Esophagus (tissue), 2 donors: ENCODE measurements around the gene ORAI2. TPM values are rescaled to one million over a fixed set of nuclear protein-coding genes. Genes with fewer than 3 reads are reported as not detected.
A peak's percentile ranks its signal among the peaks of the same experiment; 100 is the strongest.
"Not testable (repeated sequence)": the region's sequence is repeated elsewhere in the genome, so short reads cannot be mapped to it uniquely, and the experiment has no call there.

Experiments used
- H3K27ac ChIP-seq, 2 donors: one replicate each; pipeline ENCODE4 v1.5.1; 2013; ENCODE audit warnings: low read depth in 2 of 2, mild to moderate bottlenecking in 2 of 2, inconsistent platforms in 1 of 2, low read length in 1 of 2, moderate library complexity in 1 of 2
- H3K27me3 ChIP-seq, 2 donors: one replicate each; pipeline ENCODE4 v1.6.1; 2013; ENCODE audit warnings: low read length in 2 of 2, control low read depth in 1 of 2, mild to moderate bottlenecking in 1 of 2; ENCODE audit not compliant: insufficient read depth in 2 of 2, control insufficient read depth in 1 of 2
- H3K36me3 ChIP-seq, 2 donors: one replicate each; pipeline ENCODE4 v1.6.1; 2013; ENCODE audit warnings: low read length in 1 of 2; ENCODE audit not compliant: control insufficient read depth in 2 of 2, insufficient read depth in 2 of 2
- H3K4me1 ChIP-seq, 2 donors: one replicate each; pipeline ENCODE4 v1.6.1; 2013; ENCODE audit warnings: low read length in 1 of 2; ENCODE audit not compliant: control insufficient read depth in 2 of 2, insufficient read depth in 2 of 2
- H3K4me3 ChIP-seq, 2 donors: one replicate each; pipeline ENCODE4 v1.5.1; 2013; ENCODE audit warnings: low read length in 2 of 2, mild to moderate bottlenecking in 2 of 2, low read depth in 1 of 2, moderate library complexity in 1 of 2
- H3K9me3 ChIP-seq, 2 donors: one replicate each; pipeline ENCODE4 v1.6.1; 2013; ENCODE audit warnings: mild to moderate bottlenecking in 2 of 2, low read depth in 1 of 2, low read length in 1 of 2, moderate library complexity in 1 of 2; ENCODE audit not compliant: control insufficient read depth in 2 of 2, insufficient read depth in 1 of 2
- WGBS, 2 donors: extraction: QIAGEN DNeasy Blood & Tissue Kit; methylation state at CpG; one replicate each; pipeline ENCODE4 v1.1.7; 2013; 5-methylcytosine and 5-hydroxymethylcytosine counted together
- polyA plus RNA-seq, 2 donors: library from polyadenylated mRNA; stranded (reverse); fragments of 200-250 nt; gene quantifications; one replicate each; pipeline ENCODE4 v1.2.3, GENCODE V29; 2013
- donor health status: healthy with polysubstance abuse.
- donor health status: Bipolar disorder and iron deficiency.

ORAI2 gene
- polyA plus RNA-seq, 2 donors = 0.71 to 1.4 TPM

- WGBS, 2 donors = 80 to 81% methylated on average over 23 of the region's 23 CpGs
- Histone ChIP-seq H3K4me1 (no peaks in the 10 kb centered on the region), H3K36me3 (peaks cover 0 to 27% of the 10 kb centered on the region in 2 donors), H3K27me3 (no peaks in the 10 kb centered on the region), H3K27ac (no peak overlapping the region), H3K4me3 (no peak overlapping the region), H3K9me3 (no peaks in the 10 kb centered on the region)
Measured at GRCh38 chr7:102473271-102473991, 40.1 kb downstream of the ORAI2 start.

GRCh38 chr7:102474116-102474515 lies 40.7 kb downstream of the ORAI2 start:
- peaks cover 0 to 27% of the 10 kb centered on the region in 2 donors for H3K36me3 ChIP-seq
- WGBS, 2 donors = 83 to 84% methylated on average over 9 to 11 of the region's 14 CpGs
- not testable (repeated sequence) for H3K4me1 ChIP-seq

GRCh38 chr7:102474736-102475435 lies 41.5 kb downstream of the ORAI2 start:
- H3K36me3 ChIP-seq = peaks cover 0 to 26% of the 10 kb centered on the region in 2 donors
- 76 to 83% methylated on average over 6 to 11 of the region's 19 CpGs for WGBS, 2 donors
- H3K27ac ChIP-seq, H3K4me3 ChIP-seq, H3K9me3 ChIP-seq, H3K4me1 ChIP-seq, H3K27me3 ChIP-seq: not testable (repeated sequence)

More at GRCh38 chr7:102474116-102474515, 40.7 kb downstream of the ORAI2 start:
- H3K27ac ChIP-seq, H3K9me3 ChIP-seq, H3K27me3 ChIP-seq, H3K4me3 ChIP-seq: not testable (repeated sequence)

- WGBS, 2 donors = 0 to 1% methylated on average over 17 to 56 of the region's 72 CpGs
- H3K9me3 ChIP-seq, H3K4me1 ChIP-seq, H3K27ac ChIP-seq, H3K27me3 ChIP-seq, H3K36me3 ChIP-seq: not testable (repeated sequence)
- peak within 1 kb of the TSS; percentile 37 to 45 for H3K4me3 ChIP-seq
Measured at GRCh38 chr7:102478314-102479208, 45.2 kb downstream of the ORAI2 start, which contains the start of gene POLR2J. POLR2J (minus strand) TSS chr7:102478922; CDS start chr7:102478860, 62 bp downstream.

- not testable (repeated sequence) for H3K9me3 ChIP-seq, H3K27ac ChIP-seq, H3K36me3 ChIP-seq, H3K4me3 ChIP-seq, H3K27me3 ChIP-seq, H3K4me1 ChIP-seq
- 0% methylated on average over 2 of the region's 10 CpGs; no CpG with 5 or more reads in 1 of the 2 donors for WGBS, 2 donors
Measured at GRCh38 chr7:102479209-102479584, 45.8 kb downstream of the ORAI2 start.

GRCh38 chr7:102479982-102480637 lies 46.7 kb downstream of the ORAI2 start:
- not testable (repeated sequence) for H3K9me3 ChIP-seq, H3K36me3 ChIP-seq, H3K4me3 ChIP-seq, H3K27ac ChIP-seq, H3K4me1 ChIP-seq, H3K27me3 ChIP-seq
- WGBS, 2 donors = 8% methylated on average over 6 to 8 of the region's 11 CpGs

- not testable (repeated sequence) for H3K27me3 ChIP-seq, H3K4me1 ChIP-seq, H3K36me3 ChIP-seq, H3K9me3 ChIP-seq, H3K27ac ChIP-seq, H3K4me3 ChIP-seq
- WGBS, 2 donors = no CpG with 5 or more reads among the region's 10 CpGs
Measured at GRCh38 chr7:102481962-102482361, 48.6 kb downstream of the ORAI2 start.

- H3K9me3 ChIP-seq, H3K4me1 ChIP-seq, H3K4me3 ChIP-seq, H3K27me3 ChIP-seq, H3K36me3 ChIP-seq, H3K27ac ChIP-seq: not testable (repeated sequence)
- WGBS, 2 donors = no CpG with 5 or more reads among the region's 5 CpGs
Measured at GRCh38 chr7:102484317-102484716, 50.9 kb downstream of the ORAI2 start.

GRCh38 chr7:102490529-102491075 lies 57.2 kb downstream of the ORAI2 start:
- H3K4me3 ChIP-seq, H3K4me1 ChIP-seq, H3K36me3 ChIP-seq, H3K27ac ChIP-seq, H3K27me3 ChIP-seq, H3K9me3 ChIP-seq: not testable (repeated sequence)
- WGBS, 2 donors = 62 to 76% methylated on average over 2 to 3 of the region's 12 CpGs
